HuH-7.5 (cell line): Measurements from ENCODE around the gene TMEM185A.
"Not testable (repeated sequence)": the region's sequence is repeated elsewhere in the genome, so short reads cannot be mapped to it uniquely, and the experiment has no call there.

Experiments
- DNase-seq: peaks from one replicate; pipeline ENCODE4 v3.0.0; 2011; ENCODE audit warnings: low spot score

TMEM185A gene

DNA sequence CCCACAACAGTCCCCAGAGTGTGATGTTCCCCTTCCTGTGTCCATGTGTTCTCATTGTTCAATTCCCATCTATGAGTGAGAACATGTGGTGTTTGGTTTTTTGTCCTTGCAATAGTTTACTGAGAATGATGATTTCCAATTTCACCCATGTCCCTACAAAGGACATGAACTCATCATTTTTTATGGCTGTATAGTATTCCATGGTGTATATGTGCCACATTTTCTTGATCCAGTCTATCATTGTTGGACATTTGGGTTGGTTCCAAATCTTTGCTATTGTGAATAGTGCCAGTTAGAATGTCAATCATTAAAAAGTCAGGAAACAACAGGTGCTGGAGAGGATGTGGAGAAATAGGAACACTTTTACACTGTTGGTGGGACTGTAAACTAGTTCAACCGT, 11.9 kb downstream of the TMEM185A start:
- DNase-seq, result not testable (repeated sequence)

DNA sequence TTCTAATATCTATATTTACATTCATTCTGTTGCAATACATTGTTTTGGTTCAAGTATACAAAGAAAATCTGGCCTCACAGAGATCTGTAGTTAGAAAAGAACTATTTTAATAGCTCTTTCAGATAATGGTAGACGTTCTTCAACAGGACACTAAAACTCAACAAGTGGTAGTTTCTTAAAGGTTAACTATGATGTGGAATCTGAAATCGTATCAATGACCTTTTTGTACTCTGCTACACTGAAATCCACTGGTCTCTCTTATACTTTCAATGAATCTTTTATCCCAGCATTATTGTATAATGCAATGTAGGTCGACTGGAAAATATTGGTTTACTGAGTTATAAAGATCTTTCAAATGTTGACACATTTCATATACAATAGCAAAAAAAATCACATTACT, 12.7 kb downstream of the TMEM185A start:
- no peak for DNase-seq

DNA sequence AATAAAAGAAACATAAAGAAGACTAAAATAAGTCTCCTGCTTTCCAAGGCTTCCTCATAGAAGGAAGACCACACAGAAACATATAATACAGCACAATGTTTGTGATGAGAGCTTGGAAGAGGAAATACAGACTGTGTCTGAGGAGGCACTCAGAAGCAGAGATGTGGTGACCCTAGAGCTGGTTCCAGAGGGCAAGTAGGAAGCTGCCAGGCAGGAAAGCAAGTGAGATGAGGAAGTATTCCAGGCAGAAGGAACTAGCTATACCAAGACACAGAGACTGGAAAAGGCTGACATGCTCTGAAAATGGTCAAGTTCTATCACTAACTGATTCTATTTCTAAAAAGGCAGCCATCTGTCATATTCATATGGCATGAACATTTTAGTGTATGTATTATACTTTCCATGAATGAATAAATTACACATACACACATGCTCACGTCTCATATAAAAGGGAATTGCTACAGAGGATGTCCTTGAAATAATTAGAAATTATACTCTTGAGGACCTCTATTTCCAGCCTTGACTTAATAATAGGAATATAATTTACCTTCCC, 19.9 kb downstream of the TMEM185A start:
- DNase-seq, result no peak

DNA sequence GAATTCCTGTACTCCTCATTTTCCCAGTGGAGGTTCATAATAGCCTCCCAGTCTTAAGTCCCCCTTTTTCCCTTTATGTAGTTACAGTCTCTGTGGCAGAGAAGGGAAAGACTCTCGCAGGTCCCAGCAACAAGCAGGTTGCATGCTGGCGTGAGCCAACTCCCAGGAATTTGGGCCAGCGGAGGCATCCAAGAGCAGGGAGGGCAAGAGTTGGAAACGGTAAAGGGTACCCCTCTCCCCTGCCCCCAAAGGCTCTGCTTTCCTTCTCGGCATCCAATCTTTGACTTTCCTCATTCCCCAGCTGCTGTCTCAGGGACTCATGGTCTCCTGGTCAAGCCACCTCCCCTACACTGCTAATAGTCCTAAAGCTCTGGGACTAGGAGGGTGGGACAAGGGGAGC, 21.1 kb downstream of the TMEM185A start:
- DNase-seq, result no peak

DNA sequence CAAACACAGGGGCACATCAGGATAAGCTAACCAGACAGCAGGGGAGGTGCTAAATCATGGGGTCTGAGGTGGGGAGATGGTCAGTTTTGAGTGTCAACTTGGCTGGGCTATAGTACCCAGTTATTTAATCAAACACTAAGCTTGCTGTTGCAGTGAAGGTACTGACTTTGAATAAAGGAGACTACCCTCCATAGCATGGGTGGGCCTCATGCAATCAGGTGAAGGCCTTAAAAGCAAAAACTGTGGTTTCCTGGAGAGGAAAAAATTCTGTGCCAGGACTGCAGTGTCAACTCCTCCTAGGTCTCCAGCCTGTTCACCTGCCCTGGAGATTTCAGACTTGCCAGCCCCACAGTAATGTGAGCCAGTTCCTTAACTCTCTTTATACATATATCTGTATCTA, 23.9 kb downstream of the TMEM185A start:
- DNase-seq, result no peak

DNA sequence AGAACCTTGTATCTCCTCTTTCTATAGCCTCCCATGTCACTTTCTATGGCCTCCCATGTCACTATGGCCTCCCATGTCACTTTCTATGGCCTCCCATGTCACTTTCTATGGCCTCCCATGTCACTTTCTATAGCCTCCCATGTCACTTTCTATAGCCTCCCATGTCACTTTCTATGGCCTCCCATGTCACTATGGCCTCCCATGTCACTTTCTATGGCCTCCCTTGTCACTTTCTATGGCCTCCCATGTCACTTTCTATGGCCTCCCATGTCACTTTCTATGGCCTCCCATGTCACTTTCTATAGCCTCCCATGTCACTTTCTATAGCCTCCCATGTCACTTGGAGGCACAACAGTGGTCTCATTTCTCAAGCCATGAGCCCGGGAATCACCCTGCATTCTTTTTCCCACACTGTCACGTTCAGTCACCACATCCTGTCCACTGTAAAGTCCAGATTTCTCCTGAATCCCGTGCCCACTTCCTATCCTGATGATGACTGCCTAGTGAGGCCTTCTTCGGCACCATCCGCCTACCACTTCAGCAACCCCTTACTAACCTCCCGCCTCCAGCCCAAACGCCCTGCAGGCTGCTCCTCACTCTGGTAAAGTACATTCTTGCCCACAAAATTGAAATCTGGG, 26.2 kb downstream of the TMEM185A start:
- not testable (repeated sequence) for DNase-seq

DNA sequence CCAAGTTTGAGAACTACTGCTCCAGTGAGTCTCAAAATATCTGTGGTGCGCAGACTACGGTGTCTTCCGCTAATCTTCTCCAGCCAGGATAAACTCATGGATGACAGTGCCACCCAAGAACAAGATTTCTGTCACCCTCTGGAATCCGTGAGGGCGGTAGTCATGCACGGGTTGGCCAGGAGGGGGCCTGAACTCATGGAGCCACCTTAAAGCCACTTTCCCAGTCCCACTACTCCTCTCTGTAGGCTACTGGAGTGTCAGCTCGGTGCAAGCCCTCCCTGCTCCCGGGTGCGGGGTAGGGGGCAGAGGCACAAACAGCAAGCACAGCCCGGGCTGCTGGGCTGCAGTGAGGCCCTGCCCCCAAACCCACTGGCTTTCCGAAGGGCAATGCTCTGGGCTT, 33.0 kb downstream of the TMEM185A start:
- DNase-seq, result not testable (repeated sequence)

DNA sequence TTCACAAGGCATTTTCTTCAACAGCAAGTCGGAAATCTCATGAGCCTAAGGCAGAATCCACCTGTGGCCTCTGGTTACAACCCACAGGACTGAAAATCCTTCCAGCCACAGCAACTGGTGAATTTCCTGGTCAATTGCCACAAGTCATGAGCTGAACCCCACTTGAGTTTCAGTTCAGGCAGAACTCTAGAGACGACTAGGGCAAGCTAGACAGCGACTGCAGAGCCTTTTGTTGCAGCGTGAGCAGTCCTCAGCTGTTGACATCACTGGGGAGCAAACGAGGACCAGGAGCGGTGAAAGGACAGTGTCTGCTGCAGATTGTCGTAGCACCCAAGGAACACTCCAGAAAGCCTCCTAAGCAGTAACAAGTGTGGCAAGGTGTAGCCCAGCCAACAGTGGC, 35.6 kb downstream of the TMEM185A start:
- not testable (repeated sequence) for DNase-seq

DNA sequence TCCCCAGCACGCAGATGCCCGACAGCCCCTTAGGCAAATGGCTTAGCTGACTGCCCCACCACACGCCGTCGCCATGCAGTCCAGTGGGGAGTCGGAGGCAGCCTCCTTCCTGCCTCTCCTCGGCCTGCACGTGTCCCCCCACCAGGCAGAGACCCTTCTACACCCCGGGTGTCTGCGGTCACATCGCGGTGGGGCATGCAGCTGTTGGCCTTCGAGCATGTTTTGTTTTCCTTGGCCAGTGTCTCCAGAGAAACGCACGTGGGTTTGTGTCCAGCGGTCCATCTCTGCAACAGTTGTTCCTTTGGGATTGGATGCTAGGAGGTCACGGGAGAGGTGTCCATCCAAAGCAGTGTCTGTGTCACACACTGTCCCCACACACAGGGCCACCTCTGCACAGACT, 36.4 kb downstream of the TMEM185A start, which contains the start of gene HSFX2:
Gene HSFX2 (minus strand): TSS at position 101 of the 400 bp plus-strand sequence. CDS start 614 bp downstream, outside the sequence.
- not testable (repeated sequence) for DNase-seq

DNA sequence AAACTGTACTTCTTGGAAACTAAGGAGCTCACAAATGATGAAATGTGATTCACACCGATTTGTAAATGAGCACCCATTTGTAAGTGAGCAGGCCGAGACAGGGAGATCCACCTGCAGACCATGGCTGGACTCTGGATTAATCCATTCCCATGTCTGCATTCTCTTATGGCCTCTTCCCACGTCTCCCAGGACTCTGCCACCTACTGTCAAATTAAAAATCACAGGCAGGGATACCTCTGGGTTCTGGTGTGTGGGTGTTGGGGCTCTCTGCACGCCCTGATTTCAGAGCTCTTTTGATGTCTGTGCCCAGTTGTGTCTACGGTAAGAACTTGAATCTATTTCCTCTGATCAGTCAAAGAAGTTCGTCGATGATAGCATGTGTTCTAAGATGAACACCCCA, 40.6 kb downstream of the TMEM185A start:
- not testable (repeated sequence) for DNase-seq

DNA sequence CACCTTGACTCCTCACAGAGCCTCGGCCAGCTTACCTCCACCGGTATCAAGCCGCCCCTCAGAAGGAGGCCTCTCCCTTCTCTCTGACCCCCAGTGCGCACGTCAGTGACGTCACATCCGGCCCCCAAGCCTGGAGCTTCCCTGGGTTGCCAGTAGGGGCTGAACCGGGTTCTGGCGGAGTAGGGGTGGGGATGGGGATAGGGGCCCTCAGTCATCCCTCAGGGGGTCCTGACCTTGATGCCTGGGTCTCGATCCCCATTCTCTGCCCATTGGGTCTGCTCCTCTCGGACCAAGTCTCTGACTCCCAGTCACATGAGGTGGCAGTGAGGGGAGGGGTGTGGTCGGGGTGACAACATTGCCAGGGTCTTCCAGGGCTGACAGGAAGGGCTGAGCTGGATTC, 44.2 kb downstream of the TMEM185A start, which contains the start of gene MAGEA9B:
Gene MAGEA9B (minus strand): TSS at position 101 of the 400 bp plus-strand sequence. CDS start 4,280 bp downstream, outside the sequence.
- not testable (repeated sequence) for DNase-seq

DNA sequence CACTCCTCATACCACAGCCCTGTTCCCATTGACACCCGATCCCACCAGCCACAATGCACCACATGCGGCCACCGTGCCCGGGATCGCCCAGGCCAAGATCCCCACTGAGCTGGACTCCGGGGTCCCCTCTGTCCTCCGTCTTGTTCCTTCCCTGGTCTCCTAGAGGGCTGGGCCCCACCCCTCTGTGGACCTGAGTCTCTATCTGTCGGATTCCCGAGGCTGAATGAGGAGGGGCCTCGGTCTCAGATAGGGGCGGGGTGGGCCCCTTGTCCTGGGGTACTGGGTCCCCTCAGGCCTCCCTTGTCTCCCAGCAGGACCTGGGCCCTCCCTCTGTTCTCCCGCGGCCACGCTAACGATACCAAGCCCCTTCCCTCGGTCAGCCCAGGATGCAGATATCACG, 46.0 kb downstream of the TMEM185A start:
- DNase-seq, result not testable (repeated sequence)

DNA sequence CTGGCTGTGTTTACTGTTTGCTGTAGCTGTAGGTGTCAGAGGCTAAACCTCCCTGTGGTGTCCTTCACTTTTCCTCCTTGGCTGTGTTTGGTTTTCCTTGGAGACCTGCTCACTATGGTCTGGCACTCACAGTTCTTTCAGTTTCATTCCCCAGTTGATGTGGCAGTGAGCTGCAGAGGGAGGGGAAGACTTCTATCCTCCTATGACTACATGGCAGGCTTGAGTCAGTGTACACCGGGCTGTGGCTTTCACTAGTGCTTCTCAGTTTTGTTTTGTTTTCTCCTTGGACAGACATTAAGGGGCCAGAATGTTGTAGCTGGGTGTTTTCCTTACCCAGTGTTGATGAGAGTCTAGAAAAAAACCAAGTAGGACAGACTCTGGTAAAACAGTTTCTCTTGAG, 58.1 kb downstream of the TMEM185A start:
- not testable (repeated sequence) for DNase-seq

DNA sequence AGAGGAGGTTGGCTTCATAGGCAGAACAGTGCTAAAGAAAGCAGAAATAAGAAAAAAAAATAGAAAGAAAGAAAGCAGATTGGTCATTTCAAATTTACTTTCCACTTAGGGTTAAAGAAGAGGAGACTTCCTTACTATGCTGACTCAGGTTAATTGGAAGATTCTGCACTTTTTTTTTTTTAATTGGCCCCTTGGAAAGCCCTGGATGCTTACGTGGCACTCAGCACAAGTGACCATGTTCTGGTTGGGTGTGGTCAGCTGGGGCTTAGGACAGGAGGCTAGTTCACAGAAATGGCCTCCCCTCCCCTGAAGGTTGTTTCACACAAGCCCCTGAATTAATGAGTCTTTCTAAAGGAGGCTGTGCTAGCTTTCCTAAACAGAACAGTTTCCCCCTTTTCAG, 58.8 kb downstream of the TMEM185A start:
- no peak for DNase-seq

DNA sequence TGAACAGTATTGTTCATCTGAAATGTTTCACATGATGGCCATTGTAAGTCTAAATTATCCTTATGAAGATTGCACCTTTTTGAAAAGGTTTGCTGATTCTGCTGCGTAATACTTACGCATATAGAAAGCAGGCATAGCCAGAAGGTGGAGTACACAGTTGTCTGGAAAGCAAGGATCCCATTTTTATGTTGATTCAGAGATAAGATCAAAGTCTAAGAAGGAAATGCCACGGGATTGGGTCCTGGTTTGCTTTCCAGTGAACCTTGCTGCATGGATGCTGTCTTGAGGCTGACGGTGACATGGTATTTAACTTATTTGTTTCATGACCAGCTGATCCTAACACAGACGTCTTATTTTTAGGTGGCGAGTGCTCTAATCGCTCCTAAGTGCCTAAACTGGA, 59.8 kb downstream of the TMEM185A start:
- DNase-seq, result no peak

DNA sequence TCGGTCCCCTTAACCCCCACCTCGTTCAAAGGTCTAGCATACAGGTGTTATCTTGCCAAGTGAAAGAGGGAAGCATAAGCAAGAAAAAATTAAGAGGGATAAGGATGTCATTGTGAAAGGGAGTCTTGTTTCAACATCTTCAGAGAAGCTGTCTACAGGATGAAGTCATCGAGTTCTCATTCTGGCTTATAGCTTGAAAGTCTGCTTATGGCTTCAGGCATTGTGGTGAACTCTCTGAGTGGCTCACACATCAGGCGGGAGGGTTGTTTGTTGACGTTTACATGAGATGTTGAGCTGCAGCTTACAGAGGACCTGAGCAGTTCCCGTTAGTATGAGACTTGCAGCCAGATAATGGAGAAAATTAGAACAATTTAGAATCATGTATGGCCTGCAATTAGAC, 60.9 kb downstream of the TMEM185A start:
- DNase-seq, result no peak

DNA sequence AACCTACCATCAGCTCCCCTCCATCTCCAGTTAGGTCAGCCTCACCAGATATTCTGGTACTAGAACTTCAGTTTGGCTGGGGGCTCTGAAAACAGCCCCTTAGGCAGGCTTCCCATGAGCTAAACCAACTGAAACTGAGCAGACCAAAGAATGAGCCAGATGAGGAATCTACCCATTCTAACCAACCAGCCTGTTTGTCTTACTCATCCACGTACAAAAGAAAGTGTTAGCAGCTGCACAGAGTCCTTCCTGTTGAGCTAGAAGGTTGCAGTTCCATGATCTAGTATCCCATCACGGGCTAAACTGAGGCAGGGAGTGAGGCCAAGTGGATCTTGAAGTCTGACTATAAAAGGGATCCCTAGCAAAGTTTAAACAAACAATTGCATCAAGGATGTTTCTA, 61.8 kb downstream of the TMEM185A start:
- no peak for DNase-seq

DNA sequence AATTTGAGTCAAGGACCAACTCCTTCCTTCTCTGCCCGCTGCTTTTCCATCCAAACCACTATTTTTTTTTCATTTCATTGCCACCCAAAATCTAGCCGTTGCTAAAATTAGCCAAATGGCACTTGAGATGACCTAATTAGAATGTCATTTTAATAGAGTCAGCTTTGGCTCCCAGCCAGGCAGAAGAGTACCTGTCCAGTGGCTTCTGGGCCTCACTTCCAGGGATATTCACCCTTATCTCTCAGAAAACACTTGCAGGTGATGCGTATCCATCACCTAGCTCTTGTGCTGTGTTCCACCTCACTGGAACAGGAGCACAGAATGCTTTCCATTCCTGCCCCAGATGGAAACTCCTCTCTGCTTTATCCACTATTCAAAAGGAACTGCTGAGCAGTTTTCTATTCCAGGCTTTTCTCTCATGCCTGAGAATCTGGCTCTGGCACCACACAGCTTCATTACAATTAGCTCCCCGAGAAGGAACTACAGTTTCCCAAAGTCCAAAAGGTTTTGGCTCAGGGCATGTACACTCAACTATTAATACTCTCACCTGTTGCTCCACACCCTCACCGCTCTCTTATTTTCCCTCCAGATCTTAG, 62.8 kb downstream of the TMEM185A start:
- no peak for DNase-seq

DNA sequence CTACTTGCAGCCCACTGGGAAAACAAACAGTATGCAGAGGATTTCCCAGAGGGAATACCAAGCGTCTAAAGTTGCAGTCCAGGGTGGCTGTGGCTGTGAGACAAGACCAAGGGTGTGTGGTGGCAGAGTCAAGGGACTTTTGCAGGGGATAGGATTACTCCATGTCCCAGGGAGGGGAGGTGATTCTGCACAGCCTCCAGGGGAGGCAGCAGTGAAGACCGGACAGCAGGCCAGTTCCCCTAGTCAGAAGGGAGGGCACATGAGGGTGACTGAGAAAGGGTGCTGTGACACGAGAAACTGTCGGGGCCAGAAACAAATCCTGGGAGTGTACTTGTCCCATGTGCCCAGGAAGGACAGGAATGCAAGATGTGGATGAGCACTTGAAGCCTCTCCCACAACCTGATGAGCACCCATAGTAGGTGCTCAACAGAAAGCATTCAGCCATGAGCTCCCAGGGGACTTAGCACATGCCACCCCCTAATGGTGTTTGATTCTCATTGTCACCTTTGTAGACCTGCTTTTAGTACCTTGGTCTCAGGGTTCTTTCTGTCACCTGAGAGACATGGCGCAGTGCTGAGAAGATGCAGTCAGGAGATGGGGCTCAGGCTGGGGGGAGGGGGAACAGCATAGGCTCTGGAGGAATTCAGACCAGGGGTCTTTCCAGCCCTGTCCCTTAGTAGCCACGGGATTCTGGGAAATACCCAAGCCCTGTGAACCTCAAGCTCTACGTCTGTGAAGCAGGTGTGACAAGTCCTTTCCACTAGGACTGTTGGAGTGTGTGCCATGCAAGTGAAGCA, 63.8 kb downstream of the TMEM185A start:
- no peak for DNase-seq

DNA sequence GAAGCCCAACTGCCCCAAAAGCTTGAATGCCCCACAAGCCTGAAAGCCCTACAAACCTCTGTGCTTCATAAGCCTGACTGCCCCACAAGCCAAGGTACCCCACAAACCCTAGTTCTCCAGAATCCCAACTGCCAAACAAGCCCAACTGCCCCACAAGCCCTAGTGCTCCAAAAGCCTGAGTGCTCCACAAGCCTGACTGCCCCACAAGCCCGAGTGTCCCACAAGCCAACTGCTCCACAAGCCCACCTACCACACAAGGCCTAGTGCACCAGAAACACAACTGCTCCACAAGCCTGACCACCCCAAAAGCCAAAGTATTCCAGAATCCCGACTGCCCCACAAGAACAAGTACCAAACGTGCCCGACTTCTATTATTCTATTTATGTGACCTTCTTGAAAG, 68.2 kb downstream of the TMEM185A start:
- DNase-seq, result no peak

DNA sequence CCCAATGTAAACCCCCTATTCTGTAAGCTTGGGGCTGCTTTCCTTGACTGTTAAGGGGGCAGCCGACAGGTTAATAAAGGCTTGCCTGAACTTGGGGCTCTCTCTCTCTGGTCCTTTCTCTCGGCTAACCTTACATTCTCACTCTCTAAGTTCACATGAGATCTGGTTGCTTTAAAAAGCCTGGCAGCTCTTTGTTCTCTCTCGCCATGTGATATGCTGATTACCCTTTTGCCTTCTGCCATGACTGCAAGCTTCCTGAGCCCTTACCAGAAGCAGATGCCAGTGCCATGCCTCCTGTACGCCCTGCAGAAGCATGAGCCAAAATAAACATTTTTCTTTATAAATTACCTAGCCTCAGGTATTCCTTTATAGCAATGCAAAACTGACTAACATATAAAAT, 76.3 kb downstream of the TMEM185A start:
- not testable (repeated sequence) for DNase-seq

DNA sequence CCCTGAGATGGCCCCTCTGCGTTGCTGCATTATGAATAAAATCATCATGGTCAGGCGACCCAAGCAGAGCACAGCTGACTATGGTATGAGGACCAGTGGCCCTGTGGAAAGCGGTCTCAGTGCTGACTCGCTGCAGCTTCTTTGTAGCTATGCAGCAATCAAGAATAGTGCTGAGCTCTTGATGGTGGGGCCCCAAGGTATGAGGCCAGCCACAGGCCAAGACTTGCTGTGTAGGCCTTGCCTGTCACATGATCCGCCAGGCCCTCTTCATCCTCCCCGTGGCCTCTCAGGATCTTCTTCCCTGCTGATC, 79.7 kb downstream of the TMEM185A start:
- DNase-seq, result not testable (repeated sequence)
